GM23338 (cell line): Measurements from ENCODE around the gene CCDC167. TPM values are rescaled to one million over a fixed set of nuclear protein-coding genes. Genes with fewer than 3 reads are reported as not detected.

Experiments
- ATAC-seq: fragments of 200-7000 bp; cut with Tn5 transposase; 3 replicates; pipeline ENCODE4 v1.9.1; 2020
- DNase-seq: peaks from one replicate; pipeline ENCODE4 v3.0.0-alpha.2; 2015; ENCODE audit warnings: low spot score
- H2AFZ ChIP-seq: fragments of 200-600 bp; sonication (generic); 2 replicates; pipeline ENCODE4 v1.8.0; 2016; ENCODE audit warnings: antibody characterized with exemption, mild to moderate bottlenecking, moderate library complexity
- H3F3A ChIP-seq: fragments of 200-600 bp; sonication (generic); replicated peaks from 2 replicates; pipeline ENCODE4 v1.8.0; 2017; ENCODE audit warnings: antibody characterized with exemption, mixed run types, low read depth
- H3K27ac ChIP-seq: fragments of 200-600 bp; sonication (generic); 2 replicates; pipeline ENCODE4 v1.6.1; 2016; ENCODE audit warnings: low read depth
- H3K27me3 ChIP-seq: fragments of 200-600 bp; sonication (generic); 2 replicates; pipeline ENCODE4 v1.8.0; 2016; ENCODE audit warnings: mild to moderate bottlenecking, mixed run types, moderate library complexity; ENCODE audit not compliant: insufficient read depth
- H3K36me3 ChIP-seq: fragments of 200-600 bp; sonication (generic); 2 replicates; pipeline ENCODE4 v1.8.0; 2016; ENCODE audit warnings: mild to moderate bottlenecking; ENCODE audit not compliant: insufficient read depth
- H3K4me1 ChIP-seq: fragments of 200-600 bp; sonication (generic); 2 replicates; pipeline ENCODE4 v1.8.0; 2016; ENCODE audit warnings: mild to moderate bottlenecking, moderate library complexity; ENCODE audit not compliant: insufficient read depth
- H3K4me2 ChIP-seq: fragments of 200-600 bp; sonication (generic); 2 replicates; pipeline ENCODE4 v1.7.1; 2017; ENCODE audit warnings: mixed run types
- H3K4me3 ChIP-seq: fragments of 200-600 bp; sonication (generic); 2 replicates; pipeline ENCODE4 v1.6.1; 2016; ENCODE audit warnings: mixed run types
- H3K79me2 ChIP-seq: fragments of 200-600 bp; sonication (generic); replicated peaks from 2 replicates; pipeline ENCODE4 v1.8.0; 2017; ENCODE audit warnings: mild to moderate bottlenecking; ENCODE audit not compliant: insufficient read depth
- H3K9me2 ChIP-seq: fragments of 200-600 bp; sonication (generic); 2 replicates; pipeline ENCODE4 v1.8.0; 2017; ENCODE audit not compliant: insufficient read depth
- H4K20me1 ChIP-seq: fragments of 200-600 bp; sonication (generic); replicated peaks from 2 replicates; pipeline ENCODE4 v1.8.0; 2017; ENCODE audit warnings: mild to moderate bottlenecking; ENCODE audit not compliant: insufficient read depth
- H3K27ac Mint-ChIP-seq: 2 replicates; pipeline ENCODE4 v1.8.0; 2020; ENCODE audit warnings: inconsistent platforms, mild to moderate bottlenecking, moderate library complexity, mixed read lengths
- H3K27me3 Mint-ChIP-seq: 3 replicates; pipeline ENCODE4 v1.8.0; 2022; ENCODE audit warnings: low read depth, mild to moderate bottlenecking, moderate library complexity, mixed read lengths, inconsistent platforms; ENCODE audit not compliant: insufficient read depth, poor library complexity
- H3K36me3 Mint-ChIP-seq: 3 replicates; pipeline ENCODE4 v1.8.0; 2021; ENCODE audit warnings: low read depth, mild to moderate bottlenecking, inconsistent platforms, moderate library complexity, mixed read lengths
- H3K4me1 Mint-ChIP-seq: 3 replicates; pipeline ENCODE4 v1.8.0; 2020; ENCODE audit warnings: mild to moderate bottlenecking, inconsistent platforms, mixed read lengths
- H3K4me3 Mint-ChIP-seq: 3 replicates; pipeline ENCODE4 v1.8.0; 2021; ENCODE audit warnings: moderate library complexity, mild to moderate bottlenecking, inconsistent platforms, mixed read lengths
- H3K9me3 Mint-ChIP-seq: 3 replicates; pipeline ENCODE4 v1.8.0; 2020; ENCODE audit warnings: moderate library complexity, mild to moderate bottlenecking, inconsistent platforms, mixed read lengths
- CREB1 ChIP-seq: fragments of 250-450 bp; sonication (Bioruptor Pico); IDR thresholded peaks from 2 replicates; pipeline ENCODE4 v1.5.0; 2020; ENCODE audit warnings: low read depth, mild to moderate bottlenecking, moderate library complexity
- CTCF ChIP-seq, 2 experiments: fragments of 200-600 bp in 1 of 2; sonication (generic) in 1 of 2; conservative IDR thresholded peaks; 2 replicates each; pipeline versions ENCODE4 v1.5.1 to v1.6.1; 2016 to 2017; ENCODE audit warnings: antibody characterized with exemption in 2 of 2, low read depth in 2 of 2, mild to moderate bottlenecking in 2 of 2, moderate library complexity in 1 of 2
- EZH2 ChIP-seq: fragments of 200-600 bp; sonication (generic); IDR thresholded peaks from one replicate; pipeline ENCODE4 v1.8.0; 2017; ENCODE audit warnings: antibody characterized with exemption, mild to moderate bottlenecking, low read depth; ENCODE audit not compliant: unreplicated experiment
- EZH2phosphoT487 ChIP-seq: fragments of 200-600 bp; sonication (generic); IDR thresholded peaks from one replicate; pipeline ENCODE4 v1.8.1; 2018; ENCODE audit warnings: antibody characterized with exemption; ENCODE audit not compliant: unreplicated experiment
- JUNB ChIP-seq: IDR thresholded peaks from one replicate; pipeline ENCODE4 v1.6.1; 2016; ENCODE audit warnings: antibody characterized with exemption; ENCODE audit not compliant: unreplicated experiment
- NANOG ChIP-seq: IDR thresholded peaks from 2 replicates; pipeline ENCODE4 v1.6.1; 2016; ENCODE audit warnings: antibody characterized with exemption, borderline replicate concordance
- POLR2AphosphoS5 ChIP-seq: IDR thresholded peaks from 2 replicates; pipeline ENCODE4 v1.6.1; 2016; ENCODE audit warnings: antibody characterized with exemption, low read depth
- STAT1 ChIP-seq: IDR thresholded peaks from one replicate; pipeline ENCODE4 v1.6.1; 2016; ENCODE audit warnings: antibody characterized with exemption; ENCODE audit not compliant: unreplicated experiment
- ZNF114 ChIP-seq: fragments of 250-450 bp; sonication (Bioruptor Pico); IDR thresholded peaks from 2 replicates; pipeline ENCODE4 v1.5.0; 2020; ENCODE audit warnings: mild to moderate bottlenecking, moderate library complexity
- ZNF331 ChIP-seq: fragments of 250-450 bp; sonication (Bioruptor Pico); IDR thresholded peaks from 2 replicates; pipeline ENCODE4 v1.5.0; 2020; ENCODE audit warnings: low read depth, mild to moderate bottlenecking, moderate library complexity
- polyA plus RNA-seq: library from polyadenylated mRNA; unstranded; fragments of >200 nt; fragmentation: Nextera tagmentation; extraction: Ambion mirVana; gene quantifications from 2 replicates; pipeline ENCODE4 v1.2.1, GENCODE V29; 2016
- total RNA-seq: library from RNA; depleted of rRNA; stranded (reverse); fragments of >200 nt; shearing (Covaris generic); gene quantifications from 2 replicates; pipeline ENCODE4 v1.2.3, GENCODE V29; 2014
- TF ChIP-seq, protein P1 (sequence below): IDR thresholded peaks from one replicate; pipeline ENCODE4 v1.6.1; 2018; ENCODE audit warnings: antibody characterized with exemption; ENCODE audit not compliant: unreplicated experiment
- TF ChIP-seq, protein P2 (sequence below): IDR thresholded peaks from 2 replicates; pipeline ENCODE4 v1.6.1; 2016; ENCODE audit warnings: antibody characterized with exemption
- TF ChIP-seq, protein P3 (sequence below): fragments of 250-450 bp; sonication (Bioruptor Pico); IDR thresholded peaks from 2 replicates; pipeline ENCODE4 v1.5.0; 2020; ENCODE audit warnings: mild to moderate bottlenecking, moderate library complexity

Gene CCDC167
- total and polyA plus RNA-seq, 2 experiments from 2014 or later = 17.6 to 21.4 TPM

GRCh38 chr6:37548067-37548674, 48.5 kb upstream of the CCDC167 start:
- H3K4me1 Mint-ChIP-seq = peaks cover 7% of the 10 kb centered on the region
- H3K36me3 Mint-ChIP-seq = no peaks in the 10 kb centered on the region
- no peak overlapping the region for H3K4me2 ChIP-seq
- no peaks in the 10 kb centered on the region for H3K27me3 ChIP-seq
- H3K9me3 Mint-ChIP-seq = no peaks in the 10 kb centered on the region
- no peak overlapping the region for H3K27ac Mint-ChIP-seq
- H4K20me1 ChIP-seq = no peaks in the 10 kb centered on the region
- no peaks in the 10 kb centered on the region for H3K9me2 ChIP-seq
- peaks cover 4% of the 10 kb centered on the region for H3K27me3 Mint-ChIP-seq
- H2AFZ ChIP-seq = no peak overlapping the region
- TF ChIP-seq CREB1 (CRISPR knock-in tag) (no peak), ZNF331 (CRISPR knock-in tag) (no peak), NANOG (no peak), EZH2phosphoT487 (no peak), STAT1 (no peak), ZNF114 (CRISPR knock-in tag) (no peak), POLR2AphosphoS5 (no peak), CTCF (conservative IDR thresholded peaks at IDR 0.05; ENCODE audit: low read depth in 2 of 2) (no peak), EZH2 (no peak), JUNB (no peak)
- TF ChIP-seq, protein P1, sequence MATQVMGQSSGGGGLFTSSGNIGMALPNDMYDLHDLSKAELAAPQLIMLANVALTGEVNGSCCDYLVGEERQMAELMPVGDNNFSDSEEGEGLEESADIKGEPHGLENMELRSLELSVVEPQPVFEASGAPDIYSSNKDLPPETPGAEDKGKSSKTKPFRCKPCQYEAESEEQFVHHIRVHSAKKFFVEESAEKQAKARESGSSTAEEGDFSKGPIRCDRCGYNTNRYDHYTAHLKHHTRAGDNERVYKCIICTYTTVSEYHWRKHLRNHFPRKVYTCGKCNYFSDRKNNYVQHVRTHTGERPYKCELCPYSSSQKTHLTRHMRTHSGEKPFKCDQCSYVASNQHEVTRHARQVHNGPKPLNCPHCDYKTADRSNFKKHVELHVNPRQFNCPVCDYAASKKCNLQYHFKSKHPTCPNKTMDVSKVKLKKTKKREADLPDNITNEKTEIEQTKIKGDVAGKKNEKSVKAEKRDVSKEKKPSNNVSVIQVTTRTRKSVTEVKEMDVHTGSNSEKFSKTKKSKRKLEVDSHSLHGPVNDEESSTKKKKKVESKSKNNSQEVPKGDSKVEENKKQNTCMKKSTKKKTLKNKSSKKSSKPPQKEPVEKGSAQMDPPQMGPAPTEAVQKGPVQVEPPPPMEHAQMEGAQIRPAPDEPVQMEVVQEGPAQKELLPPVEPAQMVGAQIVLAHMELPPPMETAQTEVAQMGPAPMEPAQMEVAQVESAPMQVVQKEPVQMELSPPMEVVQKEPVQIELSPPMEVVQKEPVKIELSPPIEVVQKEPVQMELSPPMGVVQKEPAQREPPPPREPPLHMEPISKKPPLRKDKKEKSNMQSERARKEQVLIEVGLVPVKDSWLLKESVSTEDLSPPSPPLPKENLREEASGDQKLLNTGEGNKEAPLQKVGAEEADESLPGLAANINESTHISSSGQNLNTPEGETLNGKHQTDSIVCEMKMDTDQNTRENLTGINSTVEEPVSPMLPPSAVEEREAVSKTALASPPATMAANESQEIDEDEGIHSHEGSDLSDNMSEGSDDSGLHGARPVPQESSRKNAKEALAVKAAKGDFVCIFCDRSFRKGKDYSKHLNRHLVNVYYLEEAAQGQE = no peak
- TF ChIP-seq, protein P2, sequence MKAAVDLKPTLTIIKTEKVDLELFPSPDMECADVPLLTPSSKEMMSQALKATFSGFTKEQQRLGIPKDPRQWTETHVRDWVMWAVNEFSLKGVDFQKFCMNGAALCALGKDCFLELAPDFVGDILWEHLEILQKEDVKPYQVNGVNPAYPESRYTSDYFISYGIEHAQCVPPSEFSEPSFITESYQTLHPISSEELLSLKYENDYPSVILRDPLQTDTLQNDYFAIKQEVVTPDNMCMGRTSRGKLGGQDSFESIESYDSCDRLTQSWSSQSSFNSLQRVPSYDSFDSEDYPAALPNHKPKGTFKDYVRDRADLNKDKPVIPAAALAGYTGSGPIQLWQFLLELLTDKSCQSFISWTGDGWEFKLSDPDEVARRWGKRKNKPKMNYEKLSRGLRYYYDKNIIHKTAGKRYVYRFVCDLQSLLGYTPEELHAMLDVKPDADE = no peak
- TF ChIP-seq, protein P3, sequence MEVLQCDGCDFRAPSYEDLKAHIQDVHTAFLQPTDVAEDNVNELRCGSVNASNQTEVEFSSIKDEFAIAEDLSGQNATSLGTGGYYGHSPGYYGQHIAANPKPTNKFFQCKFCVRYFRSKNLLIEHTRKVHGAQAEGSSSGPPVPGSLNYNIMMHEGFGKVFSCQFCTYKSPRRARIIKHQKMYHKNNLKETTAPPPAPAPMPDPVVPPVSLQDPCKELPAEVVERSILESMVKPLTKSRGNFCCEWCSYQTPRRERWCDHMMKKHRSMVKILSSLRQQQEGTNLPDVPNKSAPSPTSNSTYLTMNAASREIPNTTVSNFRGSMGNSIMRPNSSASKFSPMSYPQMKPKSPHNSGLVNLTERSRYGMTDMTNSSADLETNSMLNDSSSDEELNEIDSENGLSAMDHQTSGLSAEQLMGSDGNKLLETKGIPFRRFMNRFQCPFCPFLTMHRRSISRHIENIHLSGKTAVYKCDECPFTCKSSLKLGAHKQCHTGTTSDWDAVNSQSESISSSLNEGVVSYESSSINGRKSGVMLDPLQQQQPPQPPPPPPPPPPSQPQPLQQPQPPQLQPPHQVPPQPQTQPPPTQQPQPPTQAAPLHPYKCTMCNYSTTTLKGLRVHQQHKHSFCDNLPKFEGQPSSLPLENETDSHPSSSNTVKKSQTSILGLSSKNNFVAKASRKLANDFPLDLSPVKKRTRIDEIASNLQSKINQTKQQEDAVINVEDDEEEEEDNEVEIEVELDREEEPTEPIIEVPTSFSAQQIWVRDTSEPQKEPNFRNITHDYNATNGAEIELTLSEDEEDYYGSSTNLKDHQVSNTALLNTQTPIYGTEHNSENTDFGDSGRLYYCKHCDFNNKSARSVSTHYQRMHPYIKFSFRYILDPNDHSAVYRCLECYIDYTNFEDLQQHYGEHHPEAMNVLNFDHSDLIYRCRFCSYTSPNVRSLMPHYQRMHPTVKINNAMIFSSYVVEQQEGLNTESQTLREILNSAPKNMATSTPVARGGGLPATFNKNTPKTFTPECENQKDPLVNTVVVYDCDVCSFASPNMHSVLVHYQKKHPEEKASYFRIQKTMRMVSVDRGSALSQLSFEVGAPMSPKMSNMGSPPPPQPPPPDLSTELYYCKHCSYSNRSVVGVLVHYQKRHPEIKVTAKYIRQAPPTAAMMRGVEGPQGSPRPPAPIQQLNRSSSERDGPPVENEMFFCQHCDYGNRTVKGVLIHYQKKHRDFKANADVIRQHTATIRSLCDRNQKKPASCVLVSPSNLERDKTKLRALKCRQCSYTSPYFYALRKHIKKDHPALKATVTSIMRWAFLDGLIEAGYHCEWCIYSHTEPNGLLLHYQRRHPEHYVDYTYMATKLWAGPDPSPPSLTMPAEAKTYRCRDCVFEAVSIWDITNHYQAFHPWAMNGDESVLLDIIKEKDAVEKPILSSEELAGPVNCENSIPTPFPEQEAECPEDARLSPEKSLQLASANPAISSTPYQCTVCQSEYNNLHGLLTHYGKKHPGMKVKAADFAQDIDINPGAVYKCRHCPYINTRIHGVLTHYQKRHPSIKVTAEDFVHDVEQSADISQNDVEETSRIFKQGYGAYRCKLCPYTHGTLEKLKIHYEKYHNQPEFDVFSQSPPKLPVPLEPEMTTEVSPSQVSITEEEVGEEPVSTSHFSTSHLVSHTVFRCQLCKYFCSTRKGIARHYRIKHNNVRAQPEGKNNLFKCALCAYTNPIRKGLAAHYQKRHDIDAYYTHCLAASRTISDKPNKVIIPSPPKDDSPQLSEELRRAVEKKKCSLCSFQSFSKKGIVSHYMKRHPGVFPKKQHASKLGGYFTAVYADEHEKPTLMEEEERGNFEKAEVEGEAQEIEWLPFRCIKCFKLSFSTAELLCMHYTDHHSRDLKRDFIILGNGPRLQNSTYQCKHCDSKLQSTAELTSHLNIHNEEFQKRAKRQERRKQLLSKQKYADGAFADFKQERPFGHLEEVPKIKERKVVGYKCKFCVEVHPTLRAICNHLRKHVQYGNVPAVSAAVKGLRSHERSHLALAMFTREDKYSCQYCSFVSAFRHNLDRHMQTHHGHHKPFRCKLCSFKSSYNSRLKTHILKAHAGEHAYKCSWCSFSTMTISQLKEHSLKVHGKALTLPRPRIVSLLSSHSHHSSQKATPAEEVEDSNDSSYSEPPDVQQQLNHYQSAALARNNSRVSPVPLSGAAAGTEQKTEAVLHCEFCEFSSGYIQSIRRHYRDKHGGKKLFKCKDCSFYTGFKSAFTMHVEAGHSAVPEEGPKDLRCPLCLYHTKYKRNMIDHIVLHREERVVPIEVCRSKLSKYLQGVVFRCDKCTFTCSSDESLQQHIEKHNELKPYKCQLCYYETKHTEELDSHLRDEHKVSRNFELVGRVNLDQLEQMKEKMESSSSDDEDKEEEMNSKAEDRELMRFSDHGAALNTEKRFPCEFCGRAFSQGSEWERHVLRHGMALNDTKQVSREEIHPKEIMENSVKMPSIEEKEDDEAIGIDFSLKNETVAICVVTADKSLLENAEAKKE = no peak
- H3K4me1 ChIP-seq = no peaks in the 10 kb centered on the region; the same call in 1 of the 2 replicates
- DNase-seq = no peak
- no peak overlapping the region for H3K4me3 Mint-ChIP-seq
- no peaks in the 10 kb centered on the region for H3F3A ChIP-seq
- no peaks in the 10 kb centered on the region for H3K79me2 ChIP-seq
- H3K4me3 ChIP-seq = no peak overlapping the region
- H3K27ac ChIP-seq = no peak overlapping the region
- ATAC-seq = no peak
- no peaks in the 10 kb centered on the region for H3K36me3 ChIP-seq
